B cell (primary cell): Measurements from ENCODE around the gene UNC13D. TPM values are rescaled to one million over a fixed set of nuclear protein-coding genes. Genes with fewer than 3 reads are reported as not detected.

Experiments
- ATAC-seq: fragments of 200-7000 bp; cut with Tn5 transposase; one replicate; pipeline ENCODE4 v1.10.0; 2021; ENCODE audit warnings: low read depth, mild to moderate bottlenecking, moderate number of reproducible peaks, moderate library complexity
- CTCF ChIA-PET: fragments of 350-600 bp; sonication (Branson Sonifier 250); formaldehyde crosslinking; loops from one replicate; lab custom pipeline; 2021; ENCODE audit warnings: antibody characterized with exemption, inconsistent platforms; lab: Charles Lee
- POLR2A ChIA-PET: fragments of 350-600 bp; sonication (Branson Sonifier 250); formaldehyde crosslinking; loops from one replicate; lab custom pipeline; 2021; ENCODE audit warnings: antibody characterized with exemption; lab: Charles Lee
- DNase-seq: peaks from one replicate; pipeline ENCODE4 v3.0.0; 2013
- H2AFZ ChIP-seq: 2 replicates; pipeline ENCODE4 v1.6.1; 2012; ENCODE audit warnings: mild to moderate bottlenecking, low read depth, low read length; ENCODE audit not compliant: insufficient read depth, poor library complexity, severe bottlenecking
- H3K27ac ChIP-seq, 2 donors: 1 replicate in 1 of 2; 2 replicates in 1 of 2; pipeline ENCODE4 v1.5.1; 2012 to 2013; ENCODE audit warnings: low read length in 2 of 2, mild to moderate bottlenecking in 2 of 2, moderate library complexity in 1 of 2
- H3K27me3 ChIP-seq, 4 experiments: fragments of 200-600 bp in 1 of 4; sonication (generic) in 1 of 4; replicated peaks in 1 of 4; 1 replicate in 2 of 4; 2 replicates in 2 of 4; pipeline versions ENCODE4 v1.6.1 to v1.7.0; 2013 to 2016; ENCODE audit warnings: low read length in 3 of 4, mild to moderate bottlenecking in 2 of 4, mixed read lengths in 1 of 4, moderate library complexity in 1 of 4; ENCODE audit not compliant: insufficient read depth in 4 of 4, control insufficient read depth in 3 of 4; ENCODE audit errors: control extremely low read depth in 1 of 4
- H3K36me3 ChIP-seq, 2 experiments: replicated peaks in 1 of 2; 1 replicate in 1 of 2; 2 replicates in 1 of 2; pipeline versions ENCODE4 v1.6.1 to v1.7.1; 2013; ENCODE audit warnings: low read length in 1 of 2; ENCODE audit not compliant: insufficient read depth in 2 of 2, control insufficient read depth in 1 of 2; ENCODE audit errors: control extremely low read depth in 1 of 2, extremely low read depth in 1 of 2
- H3K4me1 ChIP-seq, 2 donors: fragments of 200-600 bp in 1 of 2; sonication (generic) in 1 of 2; 1 replicate in 1 of 2; 2 replicates in 1 of 2; pipeline versions ENCODE4 v1.5.1 to v1.6.1; 2013 to 2017; ENCODE audit warnings: low read length in 2 of 2; ENCODE audit not compliant: control insufficient read depth in 2 of 2, insufficient read depth in 2 of 2
- H3K4me2 ChIP-seq: replicated peaks from 2 replicates; pipeline ENCODE3; 2012; ENCODE audit warnings: mild to moderate bottlenecking, low read depth, low read length; ENCODE audit not compliant: poor library complexity, severe bottlenecking
- H3K4me3 ChIP-seq, 5 experiments: fragments of 200-600 bp in 1 of 5; sonication (generic) in 1 of 5; 1 replicate in 3 of 5; 2 replicates in 2 of 5; pipeline versions ENCODE4 v1.5.1 to v1.7.0; 2011 to 2016; ENCODE audit warnings: low read length in 4 of 5, mild to moderate bottlenecking in 4 of 5, low read depth in 2 of 5, control low read depth in 1 of 5, moderate library complexity in 1 of 5; ENCODE audit not compliant: insufficient read depth in 1 of 5; ENCODE audit errors: control extremely low read depth in 1 of 5, extremely low read depth in 1 of 5
- H3K79me2 ChIP-seq: fragments of 200-600 bp; sonication (generic); one replicate; pipeline ENCODE4 v1.6.0; 2016; ENCODE audit warnings: low read length; ENCODE audit not compliant: control insufficient read depth, insufficient read depth
- H3K9ac ChIP-seq: fragments of 200-600 bp; sonication (generic); 2 replicates; pipeline ENCODE4 v1.6.1; 2017; ENCODE audit warnings: mild to moderate bottlenecking, low read length, moderate library complexity
- H3K9me3 ChIP-seq, 3 donors: one replicate each; pipeline versions ENCODE4 v1.6.1 to v1.7.1; 2013; ENCODE audit warnings: low read length in 2 of 3; ENCODE audit not compliant: control insufficient read depth in 2 of 3, insufficient read depth in 1 of 3; ENCODE audit errors: control extremely low read depth in 1 of 3
- H4K20me1 ChIP-seq: 2 replicates; pipeline ENCODE4 v1.6.0; 2012; ENCODE audit warnings: mild to moderate bottlenecking, low read length; ENCODE audit not compliant: insufficient read depth, control insufficient read depth, poor library complexity, severe bottlenecking
- H3K27ac Mint-ChIP-seq: one replicate; pipeline ENCODE4 v1.8.0; 2021; ENCODE audit warnings: mixed read lengths
- H3K27me3 Mint-ChIP-seq: one replicate; pipeline ENCODE4 v1.8.0; 2021; ENCODE audit warnings: mixed read lengths
- H3K4me1 Mint-ChIP-seq: one replicate; pipeline ENCODE4 v1.8.0; 2021; ENCODE audit warnings: mixed read lengths
- H3K4me3 Mint-ChIP-seq: one replicate; pipeline ENCODE4 v1.8.0; 2021; ENCODE audit warnings: mixed read lengths
- H3K9me3 Mint-ChIP-seq: one replicate; pipeline ENCODE4 v1.8.0; 2022; ENCODE audit warnings: mixed read lengths; ENCODE audit not compliant: insufficient read depth
- EZH2 ChIP-seq: IDR thresholded peaks from 2 replicates; pipeline ENCODE4 v1.6.1; 2012; ENCODE audit warnings: borderline replicate concordance, low read depth, mild to moderate bottlenecking, moderate library complexity, low read length; ENCODE audit not compliant: insufficient read depth, poor library complexity, severe bottlenecking
- WGBS: methylation state at CpG from one replicate; pipeline ENCODE4 v1.1.5; 2013; ENCODE audit warnings: missing lambda C conversion rate; ENCODE audit not compliant: insufficient coverage; 5-methylcytosine and 5-hydroxymethylcytosine counted together
- intact Hi-C: fragments of 100-400 bp; cut with micrococcal nuclease; formaldehyde crosslinking; loops from one replicate; pipeline ENCODE4 v1.10.0; 2022
- polyA plus RNA-seq: library from polyadenylated mRNA; depleted of rRNA; stranded (reverse); fragments of >200 nt; gene quantifications from 2 replicates; pipeline ENCODE4 v1.2.3, GENCODE V29; 2012
- total RNA-seq, 2 donors: library from RNA; stranded (reverse); fragments of 120-200 nt in 1 of 2; gene quantifications; 1 replicate in 1 of 2; 2 replicates in 1 of 2; pipeline versions ENCODE4 v1.2.3 to v1.2.4, GENCODE V29; 2013 to 2022
- TF ChIP-seq, protein P1 (sequence below): fragments of 200-600 bp; IDR thresholded peaks from one replicate; pipeline ENCODE4 v1.8.0; 2022; ENCODE audit warnings: antibody characterized with exemption, mild to moderate bottlenecking

The UNC13D gene
- total and polyA plus RNA-seq, 2 donors (not counting 1 experiment from before 2014, with no cell fraction given) = 101 to 107 TPM

- ATAC-seq = peak; percentile 22
- no peak overlapping the region for H3K4me3 ChIP-seq
- H3K27ac ChIP-seq = no peak overlapping the region
- no peak overlapping the region for H3K4me2 ChIP-seq
- Mint-ChIP-seq H3K4me1 (peaks cover 27% of the 10 kb centered on the region), H3K27ac (no peak overlapping the region), H3K9me3 (no peaks in the 10 kb centered on the region), H3K4me3 (no peak overlapping the region), H3K27me3 (no peaks in the 10 kb centered on the region)
- TF ChIP-seq, protein P1, sequence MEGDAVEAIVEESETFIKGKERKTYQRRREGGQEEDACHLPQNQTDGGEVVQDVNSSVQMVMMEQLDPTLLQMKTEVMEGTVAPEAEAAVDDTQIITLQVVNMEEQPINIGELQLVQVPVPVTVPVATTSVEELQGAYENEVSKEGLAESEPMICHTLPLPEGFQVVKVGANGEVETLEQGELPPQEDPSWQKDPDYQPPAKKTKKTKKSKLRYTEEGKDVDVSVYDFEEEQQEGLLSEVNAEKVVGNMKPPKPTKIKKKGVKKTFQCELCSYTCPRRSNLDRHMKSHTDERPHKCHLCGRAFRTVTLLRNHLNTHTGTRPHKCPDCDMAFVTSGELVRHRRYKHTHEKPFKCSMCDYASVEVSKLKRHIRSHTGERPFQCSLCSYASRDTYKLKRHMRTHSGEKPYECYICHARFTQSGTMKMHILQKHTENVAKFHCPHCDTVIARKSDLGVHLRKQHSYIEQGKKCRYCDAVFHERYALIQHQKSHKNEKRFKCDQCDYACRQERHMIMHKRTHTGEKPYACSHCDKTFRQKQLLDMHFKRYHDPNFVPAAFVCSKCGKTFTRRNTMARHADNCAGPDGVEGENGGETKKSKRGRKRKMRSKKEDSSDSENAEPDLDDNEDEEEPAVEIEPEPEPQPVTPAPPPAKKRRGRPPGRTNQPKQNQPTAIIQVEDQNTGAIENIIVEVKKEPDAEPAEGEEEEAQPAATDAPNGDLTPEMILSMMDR = peak; percentile 76
- no peak for TF ChIP-seq EZH2
- ChIA-PET CTCF (interaction anchor here (0.7 to 6.8 kb wide), 24 partner anchors 9 to 176 kb away, joined by 3 to 83 read pairs (median 4); partner anchors contain the start of genes GALK1, TRIM47, TRIM65 and WBP2), POLR2A (interaction anchor here (0.6 to 2.5 kb wide), 5 partner anchors 11 to 61 kb away, joined by 4 to 9 read pairs (median 4); partner anchors contain the start of gene WBP2)
- 94% methylated on average over 23 of the region's 27 CpGs for WGBS
- no peaks in the 10 kb centered on the region for H3K27me3 ChIP-seq
- peak; percentile 55 for DNase-seq
- no peak overlapping the region for H3K9ac ChIP-seq
- no peak overlapping the region for H2AFZ ChIP-seq
- H3K9me3 ChIP-seq = no peaks in the 10 kb centered on the region
- intact Hi-C loops = no loop called here
- H3K36me3 ChIP-seq = peaks cover 0 to 48% of the 10 kb centered on the region in 2 experiments
- no peaks in the 10 kb centered on the region for H3K79me2 ChIP-seq
- peaks cover 12 to 21% of the 10 kb centered on the region in 2 donors for H3K4me1 ChIP-seq
- H4K20me1 ChIP-seq = no peaks in the 10 kb centered on the region
Observed at GRCh38 chr17:75830164-75831031, 13.8 kb downstream of the UNC13D start.

DNA sequence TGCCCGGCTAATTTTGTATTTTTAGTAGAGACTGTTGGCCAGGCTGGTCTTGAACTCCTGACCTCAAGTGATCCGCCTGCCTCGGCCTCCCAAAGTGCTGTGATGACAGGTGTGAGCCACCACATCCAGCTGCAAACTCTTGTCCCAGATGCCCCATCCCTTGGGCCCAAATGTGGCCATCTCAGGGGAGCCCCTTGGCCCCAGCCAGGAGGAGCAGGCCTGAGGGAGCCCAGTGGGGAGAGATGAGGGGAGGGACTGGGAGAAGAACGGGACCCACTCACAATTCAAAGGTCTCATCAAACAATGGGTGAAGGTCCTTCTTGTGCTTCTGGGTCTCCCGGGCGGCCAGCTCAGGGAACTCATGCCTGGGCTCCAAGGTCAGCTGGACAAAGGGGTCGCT, 14.5 kb downstream of the UNC13D start:
- DNase-seq (no peak), ATAC-seq (no peak)
- Mint-ChIP-seq H3K4me1 (peaks cover 27% of the 10 kb centered on the region), H3K9me3 (no peaks in the 10 kb centered on the region), H3K27me3 (no peaks in the 10 kb centered on the region), H3K4me3 (no peak overlapping the region), H3K27ac (no peak overlapping the region)
- Histone ChIP-seq H2AFZ (no peak overlapping the region), H3K27ac (no peak overlapping the region), H4K20me1 (no peaks in the 10 kb centered on the region), H3K4me3 (no peak overlapping the region), H3K9me3 (no peaks in the 10 kb centered on the region), H3K4me1 (peaks cover 12 to 21% of the 10 kb centered on the region in 2 donors), H3K27me3 (no peaks in the 10 kb centered on the region), H3K4me2 (no peak overlapping the region), H3K9ac (no peak overlapping the region), H3K79me2 (no peaks in the 10 kb centered on the region), H3K36me3 (peaks cover 0 to 43% of the 10 kb centered on the region in 2 experiments)
- no peak for TF ChIP-seq EZH2
- TF ChIP-seq, protein P1 = no peak
- POLR2A ChIA-PET = interaction anchor here (0.6 to 2.5 kb wide), 5 partner anchors 11 to 60 kb away, joined by 4 to 9 read pairs (median 4); partner anchors contain the start of gene WBP2
- 100% methylated on average over 3 of the region's 7 CpGs for WGBS
- intact Hi-C loops = no loop called here
- CTCF ChIA-PET = interaction anchor here (0.6 to 6.8 kb wide), 24 partner anchors 9 to 176 kb away, joined by 3 to 83 read pairs (median 4); partner anchors contain the start of genes GALK1, TRIM47, TRIM65 and WBP2
